HepG2 (cell line): Measurements from ENCODE around the gene SYNGAP1. TPM values are rescaled to one million over a fixed set of nuclear protein-coding genes. Genes with fewer than 3 reads are reported as not detected.

Source experiments
- microRNA-seq: library from miRNA; unstranded; fragments of <30 nt; microRNA quantifications from one replicate; pipeline ENCODE4, GENCODE V29; 2020
- polyA plus RNA-seq, 8 experiments: library from polyadenylated mRNA; depleted of rRNA in 3 of 8; stranded (reverse) in 7 of 8; unstranded in 1 of 8; fragments of >200 nt; fragmentation: Illumina TruSeq in 4 of 8; extraction: Trizol in 4 of 8; gene quantifications; 2 replicates each; pipeline versions ENCODE4 v1.2.1 to v1.2.3, GENCODE V29; 2011 to 2016; ENCODE audit warnings: low read depth in 4 of 8, missing spikeins in 1 of 8, mixed read lengths in 1 of 8; ENCODE audit not compliant: insufficient read depth in 1 of 8
- small RNA-seq, 3 experiments: library from RNA; depleted of rRNA; stranded (forward); fragments of <200 nt; gene quantifications; one replicate each; pipeline ENCODE3, GENCODE V24; 2012; ENCODE audit warnings: low read depth in 2 of 3, low replicate concordance in 1 of 3; ENCODE audit not compliant: insufficient read length in 3 of 3, insufficient read depth in 2 of 3
- total RNA-seq, 5 experiments: library from RNA; depleted of rRNA; stranded (reverse); fragments of >200 nt; fragmentation: Illumina TruSeq; extraction: Trizol; gene quantifications; 2 replicates each; pipeline ENCODE4 v1.2.3, GENCODE V29; 2016; ENCODE audit warnings: low read depth in 1 of 5

The SYNGAP1 gene
- total and polyA plus RNA-seq, 2 of the 13 experiments (the other 11 are each of a cell fraction or from before 2014, with no cell fraction given): 0.75 to 1.1 TPM

Small RNA genes within 50 kb of the gene (microRNA-seq; reads per million reads assigned to microRNA genes)
- not detected for gene MIR5004

Small RNA genes within 50 kb of the gene (small RNA-seq; reads per million reads assigned to genes)
- gene RPL35AP4 (0 reads per million in 3 experiments), gene ZBTB9 (0 reads per million in 3 experiments)

Other genes starting within 250 kb of the SYNGAP1 start
- gene COL11A2, start 227.6 kb upstream of the SYNGAP1 start, total RNA-seq (2016; rRNA removed; fragmentation: Illumina TruSeq; extraction: Trizol): 0.29 and 0.55 TPM in 2 replicates
- gene COL11A2, start 227.6 kb upstream of the SYNGAP1 start, polyA plus RNA-seq (2011; rRNA removed): 0.55 and 0.73 TPM in 2 replicates
- 21.2 and 26.7 TPM in 2 replicates for gene RXRB, start 219.4 kb upstream of the SYNGAP1 start, total RNA-seq (2016; rRNA removed; fragmentation: Illumina TruSeq; extraction: Trizol)
- 55.7 and 62.8 TPM in 2 replicates for gene RXRB, start 219.4 kb upstream of the SYNGAP1 start, polyA plus RNA-seq (2011; rRNA removed)
- gene SLC39A7, start 219.2 kb upstream of the SYNGAP1 start, total RNA-seq (2016; rRNA removed; fragmentation: Illumina TruSeq; extraction: Trizol): 127 and 229 TPM in 2 replicates
- 142 and 181 TPM in 2 replicates for gene SLC39A7, start 219.2 kb upstream of the SYNGAP1 start, polyA plus RNA-seq (2011; rRNA removed)
- gene HSD17B8, start 215.4 kb upstream of the SYNGAP1 start, total RNA-seq (2016; rRNA removed; fragmentation: Illumina TruSeq; extraction: Trizol): 12.6 and 13.5 TPM in 2 replicates
- 20.1 and 21.6 TPM in 2 replicates for gene HSD17B8, start 215.4 kb upstream of the SYNGAP1 start, polyA plus RNA-seq (2011; rRNA removed)
- gene RING1, start 211.6 kb upstream of the SYNGAP1 start, total RNA-seq (2016; rRNA removed; fragmentation: Illumina TruSeq; extraction: Trizol): 19.8 and 23.9 TPM in 2 replicates
- 33.6 and 42.9 TPM in 2 replicates for gene RING1, start 211.6 kb upstream of the SYNGAP1 start, polyA plus RNA-seq (2011; rRNA removed)
- gene VPS52, start 148.2 kb upstream of the SYNGAP1 start, total RNA-seq (2016; rRNA removed; fragmentation: Illumina TruSeq; extraction: Trizol): 40.2 and 48.9 TPM in 2 replicates
- 85.5 and 87.0 TPM in 2 replicates for gene VPS52, start 148.2 kb upstream of the SYNGAP1 start, polyA plus RNA-seq (2011; rRNA removed)
- 3,896 and 4,448 TPM in 2 replicates for gene RPS18, start 148.0 kb upstream of the SYNGAP1 start, total RNA-seq (2016; rRNA removed; fragmentation: Illumina TruSeq; extraction: Trizol)
- 5,415 and 5,806 TPM in 2 replicates for gene RPS18, start 148.0 kb upstream of the SYNGAP1 start, polyA plus RNA-seq (2011; rRNA removed)
- gene B3GALT4, start 142.9 kb upstream of the SYNGAP1 start, total RNA-seq (2016; rRNA removed; fragmentation: Illumina TruSeq; extraction: Trizol): 0.27 TPM in 1 of 2 replicates, not detected in the other
- 0.04 TPM in 1 of 2 replicates, not detected in the other for gene B3GALT4, start 142.9 kb upstream of the SYNGAP1 start, polyA plus RNA-seq (2011; rRNA removed)
- gene WDR46, start 130.8 kb upstream of the SYNGAP1 start, total RNA-seq (2016; rRNA removed; fragmentation: Illumina TruSeq; extraction: Trizol): 99.9 and 105 TPM in 2 replicates
- gene WDR46, start 130.8 kb upstream of the SYNGAP1 start, polyA plus RNA-seq (2011; rRNA removed): 47.4 and 54.6 TPM in 2 replicates
- gene PFDN6, start 130.5 kb upstream of the SYNGAP1 start, total RNA-seq (2016; rRNA removed; fragmentation: Illumina TruSeq; extraction: Trizol): 87.0 and 118 TPM in 2 replicates
- 75.5 and 92.2 TPM in 2 replicates for gene PFDN6, start 130.5 kb upstream of the SYNGAP1 start, polyA plus RNA-seq (2011; rRNA removed)
- gene RGL2, start 121.1 kb upstream of the SYNGAP1 start, total RNA-seq (2016; rRNA removed; fragmentation: Illumina TruSeq; extraction: Trizol): 16.5 and 22.9 TPM in 2 replicates
- 47.4 and 55.8 TPM in 2 replicates for gene RGL2, start 121.1 kb upstream of the SYNGAP1 start, polyA plus RNA-seq (2011; rRNA removed)
- gene TAPBP, start 106.0 kb upstream of the SYNGAP1 start, total RNA-seq (2016; rRNA removed; fragmentation: Illumina TruSeq; extraction: Trizol): 16.4 and 32.3 TPM in 2 replicates
- gene TAPBP, start 106.0 kb upstream of the SYNGAP1 start, polyA plus RNA-seq (2011; rRNA removed): 27.4 and 34.1 TPM in 2 replicates
- gene ZBTB22, start 102.3 kb upstream of the SYNGAP1 start, total RNA-seq (2016; rRNA removed; fragmentation: Illumina TruSeq; extraction: Trizol): 6.6 and 8.0 TPM in 2 replicates
- gene ZBTB22, start 102.3 kb upstream of the SYNGAP1 start, polyA plus RNA-seq (2011; rRNA removed): 10.6 and 13.4 TPM in 2 replicates
- 48.9 and 49.4 TPM in 2 replicates for gene DAXX, start 97.1 kb upstream of the SYNGAP1 start, total RNA-seq (2016; rRNA removed; fragmentation: Illumina TruSeq; extraction: Trizol)
- 21.5 and 21.8 TPM in 2 replicates for gene DAXX, start 97.1 kb upstream of the SYNGAP1 start, polyA plus RNA-seq (2011; rRNA removed)
- gene KIFC1, start 28.2 kb upstream of the SYNGAP1 start, total RNA-seq (2016; rRNA removed; fragmentation: Illumina TruSeq; extraction: Trizol): 45.5 and 47.6 TPM in 2 replicates
- gene KIFC1, start 28.2 kb upstream of the SYNGAP1 start, polyA plus RNA-seq (2011; rRNA removed): 20.4 and 25.0 TPM in 2 replicates
- gene PHF1, start 9.1 kb upstream of the SYNGAP1 start, total RNA-seq (2016; rRNA removed; fragmentation: Illumina TruSeq; extraction: Trizol): 14.3 and 25.4 TPM in 2 replicates
- gene PHF1, start 9.1 kb upstream of the SYNGAP1 start, polyA plus RNA-seq (2011; rRNA removed): 61.9 and 77.2 TPM in 2 replicates
- 106 and 180 TPM in 2 replicates for gene CUTA, start 2.0 kb upstream of the SYNGAP1 start, total RNA-seq (2016; rRNA removed; fragmentation: Illumina TruSeq; extraction: Trizol)
- gene CUTA, start 2.0 kb upstream of the SYNGAP1 start, polyA plus RNA-seq (2011; rRNA removed): 169 and 170 TPM in 2 replicates
- 9.2 and 11.5 TPM in 2 replicates for gene ZBTB9, start 34.5 kb downstream of the SYNGAP1 start, total RNA-seq (2016; rRNA removed; fragmentation: Illumina TruSeq; extraction: Trizol)
- 5.3 and 7.1 TPM in 2 replicates for gene ZBTB9, start 34.5 kb downstream of the SYNGAP1 start, polyA plus RNA-seq (2011; rRNA removed)
- 23.8 and 25.9 TPM in 2 replicates for gene BAK1, start 160.2 kb downstream of the SYNGAP1 start, total RNA-seq (2016; rRNA removed; fragmentation: Illumina TruSeq; extraction: Trizol)
- 15.0 and 22.2 TPM in 2 replicates for gene BAK1, start 160.2 kb downstream of the SYNGAP1 start, polyA plus RNA-seq (2011; rRNA removed)
- 3.4 and 3.8 TPM in 2 replicates for gene ITPR3, start 201.3 kb downstream of the SYNGAP1 start, total RNA-seq (2016; rRNA removed; fragmentation: Illumina TruSeq; extraction: Trizol)
- gene ITPR3, start 201.3 kb downstream of the SYNGAP1 start, polyA plus RNA-seq (2011; rRNA removed): 21.4 and 27.4 TPM in 2 replicates